Fibroblast of skin of back (primary cell): ENCODE results near the gene FSTL5.

Source experiments
- DNase-seq: peaks from one replicate; pipeline ENCODE4 v3.0.0-alpha.2; 2013

FSTL5 gene

GRCh38 chr4:162102713-162103112 is 61.1 kb downstream of the FSTL5 start:
- no peak for DNase-seq

- DNase-seq, result no peak
Measured at GRCh38 chr4:162101337-162101736, 62.5 kb downstream of the FSTL5 start.

GRCh38 chr4:162075726-162076125 is 88.1 kb downstream of the FSTL5 start:
- no peak for DNase-seq

GRCh38 chr4:162061214-162061613 is 102.6 kb downstream of the FSTL5 start:
- DNase-seq, result peak; percentile 87

GRCh38 chr4:162059656-162060055 is 104.1 kb downstream of the FSTL5 start:
- DNase-seq, result no peak

GRCh38 chr4:162056990-162057389 is 106.8 kb downstream of the FSTL5 start:
- peak; percentile 4 for DNase-seq

GRCh38 chr4:162046135-162046534 is 117.7 kb downstream of the FSTL5 start:
- DNase-seq, result no peak

GRCh38 chr4:162038112-162038511 is 125.7 kb downstream of the FSTL5 start:
- DNase-seq, result no peak

- no peak for DNase-seq
Measured at GRCh38 chr4:162017863-162018262, 145.9 kb downstream of the FSTL5 start.

GRCh38 chr4:162016991-162017390 is 146.8 kb downstream of the FSTL5 start:
- DNase-seq, result no peak

GRCh38 chr4:162016219-162016618 is 147.6 kb downstream of the FSTL5 start:
- no peak for DNase-seq

- DNase-seq, result peak; percentile 8
Measured at GRCh38 chr4:162015090-162015489, 148.7 kb downstream of the FSTL5 start.

- peak; percentile 19 for DNase-seq
Measured at GRCh38 chr4:162011089-162011488, 152.7 kb downstream of the FSTL5 start.

- peak; percentile 1 for DNase-seq
Measured at GRCh38 chr4:162010362-162010761, 153.4 kb downstream of the FSTL5 start.

GRCh38 chr4:161992317-161992716 is 171.5 kb downstream of the FSTL5 start:
- DNase-seq, result no peak

GRCh38 chr4:161991811-161992210 is 172.0 kb downstream of the FSTL5 start:
- DNase-seq, result no peak

GRCh38 chr4:161990721-161991120 is 173.1 kb downstream of the FSTL5 start:
- DNase-seq, result no peak

GRCh38 chr4:161988946-161989345 is 174.9 kb downstream of the FSTL5 start:
- no peak for DNase-seq

- DNase-seq, result no peak
Measured at GRCh38 chr4:161987611-161988010, 176.2 kb downstream of the FSTL5 start.

- DNase-seq, result no peak
Measured at GRCh38 chr4:161952382-161952781, 211.4 kb downstream of the FSTL5 start.

- peak; percentile 36 for DNase-seq
Measured at GRCh38 chr4:161949946-161950725, 213.7 kb downstream of the FSTL5 start.

GRCh38 chr4:161948026-161948770 is 215.6 kb downstream of the FSTL5 start:
- no peak for DNase-seq

- no peak for DNase-seq
Measured at GRCh38 chr4:161937596-161937995, 226.2 kb downstream of the FSTL5 start.
